Measurements from ENCODE around the gene C20orf144.

Gene C20orf144

DNA sequence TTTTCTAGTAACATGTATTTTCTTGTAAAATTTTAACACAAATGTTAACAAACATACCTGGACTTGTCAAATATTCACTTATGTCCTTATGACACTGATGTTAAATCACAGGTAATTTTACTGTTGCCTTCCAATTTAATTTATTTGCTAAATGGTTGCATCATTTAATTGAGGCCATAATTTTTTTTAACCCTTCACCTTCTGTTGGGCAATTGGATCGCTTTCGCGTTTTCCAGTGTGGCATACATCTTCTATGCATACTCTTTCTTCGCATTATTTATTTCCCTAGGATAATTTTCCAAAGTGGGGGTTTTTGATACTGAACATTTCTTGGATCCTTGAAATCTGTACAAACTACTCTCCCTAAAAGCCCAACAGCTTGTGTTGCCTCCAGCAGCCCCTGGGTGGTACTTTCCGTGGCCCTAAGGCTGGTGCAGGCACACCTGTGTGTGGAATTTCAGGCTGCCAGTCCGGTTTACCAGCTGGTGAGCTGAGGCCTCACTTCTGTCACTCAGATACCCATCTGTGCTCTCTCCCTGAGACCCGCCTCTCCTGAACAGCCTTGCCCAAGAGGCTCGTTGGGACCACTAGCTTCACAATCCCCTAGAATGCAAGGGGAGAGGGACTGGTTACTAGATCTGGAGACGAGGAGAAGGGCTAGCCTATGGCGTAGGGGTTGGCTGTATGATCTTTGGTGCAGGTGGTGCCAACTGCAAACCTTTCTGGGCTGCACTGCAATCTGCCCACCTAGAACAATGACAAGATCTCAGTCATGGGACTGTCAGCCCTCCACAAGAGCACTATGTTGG lies 11.2 kb upstream of the C20orf144 start:
- Histone ChIP-seq H3K4me1 (ENCODE audit: low read depth, poor library complexity, severe bottlenecking) (peaks cover 82% of the 10 kb centered on the region), H3K27me3 (ENCODE audit: insufficient read depth, low read depth) (no peaks in the 10 kb centered on the region), H3K4me3 (IDR thresholded peaks at IDR 0.05; ENCODE audit: insufficient read depth, low read depth, low read length) (no peak overlapping the region), H4K20me1 (ENCODE audit: insufficient read depth) (no peaks in the 10 kb centered on the region), H3K9ac (no peak overlapping the region), H3K27ac (no peak overlapping the region), H3K4me2 (peak overlapping the region; percentile 2; the same call in 1 of the 2 replicates), H3K36me3 (ENCODE audit: insufficient read depth) (no peaks in the 10 kb centered on the region), H3K79me2 (ENCODE audit: insufficient read depth, low read depth) (no peaks in the 10 kb centered on the region), H2AFZ (ENCODE audit: low read depth) (no peak overlapping the region)
- TF ChIP-seq, protein P1, sequence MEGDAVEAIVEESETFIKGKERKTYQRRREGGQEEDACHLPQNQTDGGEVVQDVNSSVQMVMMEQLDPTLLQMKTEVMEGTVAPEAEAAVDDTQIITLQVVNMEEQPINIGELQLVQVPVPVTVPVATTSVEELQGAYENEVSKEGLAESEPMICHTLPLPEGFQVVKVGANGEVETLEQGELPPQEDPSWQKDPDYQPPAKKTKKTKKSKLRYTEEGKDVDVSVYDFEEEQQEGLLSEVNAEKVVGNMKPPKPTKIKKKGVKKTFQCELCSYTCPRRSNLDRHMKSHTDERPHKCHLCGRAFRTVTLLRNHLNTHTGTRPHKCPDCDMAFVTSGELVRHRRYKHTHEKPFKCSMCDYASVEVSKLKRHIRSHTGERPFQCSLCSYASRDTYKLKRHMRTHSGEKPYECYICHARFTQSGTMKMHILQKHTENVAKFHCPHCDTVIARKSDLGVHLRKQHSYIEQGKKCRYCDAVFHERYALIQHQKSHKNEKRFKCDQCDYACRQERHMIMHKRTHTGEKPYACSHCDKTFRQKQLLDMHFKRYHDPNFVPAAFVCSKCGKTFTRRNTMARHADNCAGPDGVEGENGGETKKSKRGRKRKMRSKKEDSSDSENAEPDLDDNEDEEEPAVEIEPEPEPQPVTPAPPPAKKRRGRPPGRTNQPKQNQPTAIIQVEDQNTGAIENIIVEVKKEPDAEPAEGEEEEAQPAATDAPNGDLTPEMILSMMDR (conservative IDR thresholded peaks at IDR 0.05; ENCODE audit: low read depth, low read length), result no peak

DNA sequence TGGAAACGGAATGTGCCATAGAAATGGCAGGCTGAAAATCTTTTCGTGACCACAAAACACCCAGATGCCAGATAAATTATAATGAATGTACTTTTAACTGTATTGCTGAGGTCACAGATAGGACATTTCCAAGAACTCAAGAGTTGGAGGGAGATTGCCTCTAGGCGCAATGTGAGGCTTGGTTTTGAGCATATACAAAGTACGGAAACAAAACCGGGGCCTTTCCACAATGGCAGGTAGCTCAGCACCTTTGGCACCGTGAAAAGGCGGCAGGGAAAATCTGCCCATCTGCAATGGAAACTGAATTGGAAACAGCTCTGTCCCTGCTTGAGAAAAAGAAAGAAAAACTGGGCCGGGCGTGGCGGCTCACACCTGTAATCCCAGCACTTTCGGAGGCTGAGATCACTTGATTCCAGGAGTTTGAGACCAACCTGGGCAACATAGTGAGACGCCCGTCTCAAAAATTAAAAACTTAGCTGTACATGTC lies 10.5 kb upstream of the C20orf144 start:
- no peaks in the 10 kb centered on the region for H3K27me3 ChIP-seq (ENCODE audit: insufficient read depth, low read depth)
- no peaks in the 10 kb centered on the region for H3K79me2 ChIP-seq (ENCODE audit: insufficient read depth, low read depth)
- H3K4me1 ChIP-seq (ENCODE audit: low read depth, poor library complexity, severe bottlenecking), result peaks cover 76% of the 10 kb centered on the region
- H2AFZ ChIP-seq (ENCODE audit: low read depth), result no peak overlapping the region
- H3K4me2 ChIP-seq, result 0 out of 2 replicates have a peak overlapping the region, but pooled peaks have one; percentile 2
- no peaks in the 10 kb centered on the region for H3K36me3 ChIP-seq (ENCODE audit: insufficient read depth)
- TF ChIP-seq, protein P1 (conservative IDR thresholded peaks at IDR 0.05; ENCODE audit: low read depth, low read length), result no peak
- no peaks in the 10 kb centered on the region for H4K20me1 ChIP-seq (ENCODE audit: insufficient read depth)
- no peak overlapping the region for H3K4me3 ChIP-seq (IDR thresholded peaks at IDR 0.05; ENCODE audit: insufficient read depth, low read depth, low read length)
- no peak overlapping the region for H3K27ac ChIP-seq
- no peak overlapping the region for H3K9ac ChIP-seq

DNA sequence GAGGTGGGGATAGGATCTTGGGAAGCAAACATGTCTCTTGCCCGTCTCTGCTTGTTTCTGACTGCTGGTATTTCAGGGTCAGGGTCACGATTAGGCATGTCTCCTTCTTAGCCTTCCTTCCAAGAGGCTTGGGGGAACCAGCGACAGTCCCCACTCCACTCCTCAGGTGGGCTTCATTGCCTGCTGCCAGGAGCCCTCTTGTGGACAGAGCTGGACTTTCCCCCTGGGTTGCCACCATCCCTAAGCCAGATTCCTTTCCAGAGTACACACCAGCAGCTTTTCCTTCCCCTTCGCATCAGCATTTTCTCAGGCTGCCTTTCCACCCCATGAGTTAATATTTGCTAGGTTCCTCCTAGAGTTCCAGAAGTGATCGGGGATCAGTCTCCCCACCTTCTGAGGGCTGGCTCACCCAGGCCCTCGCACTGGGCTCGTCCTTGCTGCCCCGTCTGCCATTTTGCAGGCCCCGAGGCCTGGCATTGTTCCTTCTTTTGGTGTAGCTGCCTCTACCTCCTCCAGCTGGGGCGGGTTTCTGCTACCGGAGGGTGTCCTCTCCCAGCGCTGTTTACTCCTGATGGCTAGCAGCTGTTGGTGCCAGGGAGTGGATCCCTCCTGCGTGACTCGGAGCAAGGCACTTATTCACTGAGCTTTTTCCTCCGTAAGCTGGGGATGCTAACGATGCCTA lies 8.8 kb upstream of the C20orf144 start:
- no peak overlapping the region for H3K4me3 ChIP-seq (IDR thresholded peaks at IDR 0.05; ENCODE audit: insufficient read depth, low read depth, low read length)
- H3K27ac ChIP-seq, result no peak overlapping the region
- no peaks in the 10 kb centered on the region for H3K79me2 ChIP-seq (ENCODE audit: insufficient read depth, low read depth)
- H3K9ac ChIP-seq, result no peak overlapping the region
- no peaks in the 10 kb centered on the region for H4K20me1 ChIP-seq (ENCODE audit: insufficient read depth)
- H3K4me1 ChIP-seq (ENCODE audit: low read depth, poor library complexity, severe bottlenecking), result peaks cover 60% of the 10 kb centered on the region
- no peak overlapping the region for H2AFZ ChIP-seq (ENCODE audit: low read depth)
- H3K27me3 ChIP-seq (ENCODE audit: insufficient read depth, low read depth), result no peaks in the 10 kb centered on the region
- no peak overlapping the region for H3K4me2 ChIP-seq
- H3K36me3 ChIP-seq (ENCODE audit: insufficient read depth), result no peaks in the 10 kb centered on the region
- TF ChIP-seq, protein P1 (conservative IDR thresholded peaks at IDR 0.05; ENCODE audit: low read depth, low read length), result peak; percentile 85

DNA sequence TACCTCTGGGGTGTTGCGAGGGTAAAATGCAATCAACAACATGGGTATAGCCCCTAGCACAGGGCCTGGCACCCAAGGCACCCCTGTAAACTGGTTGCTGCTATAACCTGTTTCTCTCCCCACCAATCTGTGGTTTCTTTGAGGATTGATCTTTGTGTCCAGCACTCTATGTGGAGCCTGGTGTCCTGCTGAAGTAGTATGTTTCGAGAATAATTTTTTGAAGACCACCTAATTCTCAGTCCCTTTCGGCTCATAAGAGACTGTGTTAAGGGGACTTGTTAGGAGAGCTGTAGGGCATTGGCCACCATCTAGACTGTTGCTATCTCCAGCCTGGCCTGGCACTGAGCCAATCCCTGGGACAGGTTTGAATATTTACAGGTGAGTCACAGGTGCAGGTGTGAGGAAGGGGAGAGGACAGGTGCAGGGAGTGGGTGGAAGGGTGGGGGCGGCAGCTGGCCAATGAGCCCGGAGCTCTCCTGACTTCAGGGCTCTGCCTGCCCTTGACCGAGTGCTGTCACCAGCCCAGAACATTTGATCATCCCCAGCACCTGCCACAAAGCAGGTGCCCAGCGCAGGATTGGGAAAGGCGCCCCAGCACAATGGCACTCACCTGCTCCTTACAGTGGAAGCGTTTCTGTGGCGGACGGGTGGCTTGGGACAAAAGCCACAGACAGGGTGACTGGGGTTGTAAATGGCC lies 8.1 kb upstream of the C20orf144 start:
- Histone ChIP-seq H3K27ac (no peak overlapping the region), H3K9ac (no peak overlapping the region), H2AFZ (ENCODE audit: low read depth) (no peak overlapping the region), H3K36me3 (ENCODE audit: insufficient read depth) (no peaks in the 10 kb centered on the region), H4K20me1 (ENCODE audit: insufficient read depth) (no peaks in the 10 kb centered on the region), H3K4me2 (no peak overlapping the region), H3K4me1 (ENCODE audit: low read depth, poor library complexity, severe bottlenecking) (peaks cover 53% of the 10 kb centered on the region), H3K27me3 (ENCODE audit: insufficient read depth, low read depth) (no peaks in the 10 kb centered on the region), H3K79me2 (ENCODE audit: insufficient read depth, low read depth) (no peaks in the 10 kb centered on the region), H3K4me3 (IDR thresholded peaks at IDR 0.05; ENCODE audit: insufficient read depth, low read depth, low read length) (no peak overlapping the region)
- TF ChIP-seq, protein P1 (conservative IDR thresholded peaks at IDR 0.05; ENCODE audit: low read depth, low read length), result no peak

Measured in KMS-11 (cell line).